Hepatocyte (in vitro differentiated cells): ENCODE data around the gene TRIM7. TPM values are rescaled to one million over a fixed set of nuclear protein-coding genes. Genes with fewer than 3 reads are reported as not detected.

Experiments used
- DNase-seq: peaks from one replicate; pipeline ENCODE4 v3.0.0-alpha.2; 2016; ENCODE audit warnings: low spot score
- H2AFZ ChIP-seq: fragments of 200-600 bp; sonication (generic); 2 replicates; pipeline ENCODE4 v1.6.0; 2016; ENCODE audit warnings: antibody characterized with exemption, mild to moderate bottlenecking
- H3K27ac ChIP-seq: fragments of 200-600 bp; sonication (generic); 2 replicates; pipeline ENCODE4 v1.5.1; 2016; ENCODE audit warnings: mild to moderate bottlenecking
- H3K27me3 ChIP-seq: fragments of 200-600 bp; sonication (generic); 2 replicates; pipeline ENCODE4 v1.6.1; 2016
- H3K36me3 ChIP-seq: fragments of 200-600 bp; sonication (generic); replicated peaks from 2 replicates; pipeline ENCODE4 v1.5.1; 2016; ENCODE audit warnings: low read depth; ENCODE audit not compliant: insufficient read depth
- H3K4me1 ChIP-seq: fragments of 200-600 bp; sonication (generic); 2 replicates; pipeline ENCODE4 v1.5.1; 2016; ENCODE audit warnings: mild to moderate bottlenecking, moderate library complexity; ENCODE audit not compliant: insufficient read depth
- H3K4me2 ChIP-seq: fragments of 200-600 bp; sonication (generic); 2 replicates; pipeline ENCODE4 v1.6.0; 2016
- H3K4me3 ChIP-seq: fragments of 200-600 bp; sonication (generic); 2 replicates; pipeline ENCODE4 v1.5.1; 2016; ENCODE audit warnings: mild to moderate bottlenecking
- H3K79me2 ChIP-seq: fragments of 200-600 bp; sonication (generic); 2 replicates; pipeline ENCODE4 v1.6.0; 2017; ENCODE audit warnings: mild to moderate bottlenecking
- H3K9me2 ChIP-seq: fragments of 200-600 bp; sonication (generic); replicated peaks from 2 replicates; pipeline ENCODE4 v1.6.0; 2017; ENCODE audit warnings: mild to moderate bottlenecking; ENCODE audit not compliant: insufficient read depth
- H3K9me3 ChIP-seq: fragments of 200-600 bp; sonication (generic); 2 replicates; pipeline ENCODE4 v1.5.1; 2016; ENCODE audit warnings: low read depth, mild to moderate bottlenecking
- H4K20me1 ChIP-seq: fragments of 200-600 bp; sonication (generic); 2 replicates; pipeline ENCODE4 v1.6.0; 2016; ENCODE audit warnings: mild to moderate bottlenecking; ENCODE audit not compliant: insufficient read depth, poor library complexity, severe bottlenecking
- CTCF ChIP-seq: fragments of 200-600 bp; sonication (generic); IDR thresholded peaks from 2 replicates; pipeline ENCODE4 v1.5.1; 2016; ENCODE audit warnings: antibody characterized with exemption, mild to moderate bottlenecking; ENCODE audit not compliant: poor library complexity
- EZH2 ChIP-seq: fragments of 200-600 bp; sonication (generic); IDR thresholded peaks from 2 replicates; pipeline ENCODE4 v1.6.1; 2016; ENCODE audit warnings: antibody characterized with exemption, mild to moderate bottlenecking, borderline replicate concordance
- EZH2phosphoT487 ChIP-seq: fragments of 200-600 bp; sonication (generic); IDR thresholded peaks from one replicate; pipeline ENCODE4 v1.6.1; 2018; ENCODE audit warnings: antibody characterized with exemption, mild to moderate bottlenecking, low read depth, moderate library complexity; ENCODE audit not compliant: unreplicated experiment, severe bottlenecking
- WGBS: methylation state at CpG from one replicate; pipeline ENCODE4 v1.1.6; 2016; ENCODE audit warnings: low lambda C conversion rate; ENCODE audit errors: missing lambda C conversion rate; 5-methylcytosine and 5-hydroxymethylcytosine counted together
- polyA plus RNA-seq: library from polyadenylated mRNA; unstranded; fragments of >200 nt; fragmentation: Nextera tagmentation; extraction: Ambion mirVana; gene quantifications from 2 replicates; pipeline ENCODE4 v1.2.1, GENCODE V29; 2016
- total RNA-seq: library from RNA; depleted of rRNA; stranded (reverse); fragments of >200 nt; gene quantifications from 2 replicates; pipeline ENCODE4 v1.2.3, GENCODE V29; 2014

The TRIM7 gene
- total and polyA plus RNA-seq, 2 experiments from 2014 or later = 0.35 TPM; not detected in 1

- 98% methylated on average over 7 of the region's 7 CpGs for WGBS
- H3K9me3 ChIP-seq = no peaks in the 10 kb centered on the region
- no peak overlapping the region for H2AFZ ChIP-seq
- no peaks in the 10 kb centered on the region for H4K20me1 ChIP-seq
- H3K4me3 ChIP-seq = no peak overlapping the region
- peaks cover 24% of the 10 kb centered on the region for H3K79me2 ChIP-seq
- no peak overlapping the region for H3K27ac ChIP-seq
- TF ChIP-seq CTCF (no peak), EZH2 (no peak), EZH2phosphoT487 (no peak)
- DNase-seq = no peak
- H3K9me2 ChIP-seq = no peaks in the 10 kb centered on the region
- no peak overlapping the region for H3K4me2 ChIP-seq
- H3K36me3 ChIP-seq = no peaks in the 10 kb centered on the region
- no peaks in the 10 kb centered on the region for H3K27me3 ChIP-seq
- H3K4me1 ChIP-seq = no peaks in the 10 kb centered on the region
These were observed 26.4 kb upstream of the TRIM7 start for GRCh38 chr5:181231432-181231831.

- H3K4me2 ChIP-seq = no peak overlapping the region
- no peak overlapping the region for H3K4me3 ChIP-seq
- H3K9me3 ChIP-seq = no peaks in the 10 kb centered on the region
- H4K20me1 ChIP-seq = no peaks in the 10 kb centered on the region
- no peak overlapping the region for H3K27ac ChIP-seq
- no peak for DNase-seq
- TF ChIP-seq EZH2phosphoT487 = no peak
- TF ChIP-seq EZH2 = no peak
- no peak for TF ChIP-seq CTCF
- H2AFZ ChIP-seq = no peak overlapping the region
- H3K27me3 ChIP-seq = no peaks in the 10 kb centered on the region
- 89% methylated on average over 6 of the region's 6 CpGs for WGBS
- H3K4me1 ChIP-seq = no peaks in the 10 kb centered on the region
- H3K36me3 ChIP-seq = no peaks in the 10 kb centered on the region
- H3K9me2 ChIP-seq = no peaks in the 10 kb centered on the region
- peaks cover 31% of the 10 kb centered on the region for H3K79me2 ChIP-seq
These were observed 25.6 kb upstream of the TRIM7 start for GRCh38 chr5:181230551-181230950.

GRCh38 chr5:181229996-181230395 lies 25.0 kb upstream of the TRIM7 start:
- Histone ChIP-seq H3K27me3 (no peaks in the 10 kb centered on the region), H3K36me3 (no peaks in the 10 kb centered on the region), H4K20me1 (no peaks in the 10 kb centered on the region), H3K9me3 (no peaks in the 10 kb centered on the region), H3K4me1 (no peaks in the 10 kb centered on the region), H3K79me2 (peaks cover 37% of the 10 kb centered on the region), H3K4me2 (no peak overlapping the region), H3K27ac (no peak overlapping the region), H3K4me3 (no peak overlapping the region), H3K9me2 (no peaks in the 10 kb centered on the region), H2AFZ (no peak overlapping the region)
- TF ChIP-seq CTCF (no peak), EZH2 (no peak), EZH2phosphoT487 (no peak)
- WGBS = 96% methylated on average over 13 of the region's 13 CpGs
- no peak for DNase-seq
